Measurements from ENCODE around the gene C2orf68.
"Not testable (repeated sequence)": the region's sequence is repeated elsewhere in the genome, so short reads cannot be mapped to it uniquely, and the experiment has no call there.

Gene C2orf68

GRCh38 chr2:85598594-85599340, 13.1 kb downstream of the C2orf68 start:
- no peak for DNase-seq

DNA sequence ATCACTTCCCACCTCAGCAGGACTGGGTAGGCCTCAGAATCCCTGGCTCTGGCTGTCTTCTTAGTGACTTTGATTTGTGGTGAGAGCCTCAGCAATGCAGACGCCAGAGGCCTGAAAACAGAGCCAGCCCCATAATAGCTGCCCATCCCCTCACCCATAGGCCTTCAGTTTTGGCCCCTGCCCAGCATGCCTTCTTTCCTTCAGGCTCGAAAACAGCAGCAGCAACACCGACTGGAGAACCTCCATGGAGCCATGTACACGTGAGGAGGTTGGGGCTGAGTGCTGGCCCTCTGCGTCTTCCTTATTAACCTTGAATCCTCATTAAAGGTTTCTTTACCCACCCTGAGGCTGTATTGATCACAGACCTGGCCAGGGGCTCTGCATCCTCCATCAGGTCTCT, 14.6 kb downstream of the C2orf68 start:
- DNase-seq: no peak

- no peak for DNase-seq
These were observed 15.3 kb downstream of the C2orf68 start for GRCh38 chr2:85596486-85597143.

- DNase-seq: no peak
These were observed 15.9 kb downstream of the C2orf68 start for GRCh38 chr2:85596026-85596333.

GRCh38 chr2:85595301-85596025, 16.4 kb downstream of the C2orf68 start, which contains the start of gene RNF181:
Gene RNF181, plus strand, starts transcription at chr2:85595745. Its CDS starts 19 bp downstream, at chr2:85595764.
- DNase-seq: peak; percentile 93

- no peak for DNase-seq
These were observed 17.1 kb downstream of the C2orf68 start for GRCh38 chr2:85594715-85595300.

- no peak for DNase-seq
These were observed 18.8 kb downstream of the C2orf68 start for GRCh38 chr2:85593023-85593422.

DNA sequence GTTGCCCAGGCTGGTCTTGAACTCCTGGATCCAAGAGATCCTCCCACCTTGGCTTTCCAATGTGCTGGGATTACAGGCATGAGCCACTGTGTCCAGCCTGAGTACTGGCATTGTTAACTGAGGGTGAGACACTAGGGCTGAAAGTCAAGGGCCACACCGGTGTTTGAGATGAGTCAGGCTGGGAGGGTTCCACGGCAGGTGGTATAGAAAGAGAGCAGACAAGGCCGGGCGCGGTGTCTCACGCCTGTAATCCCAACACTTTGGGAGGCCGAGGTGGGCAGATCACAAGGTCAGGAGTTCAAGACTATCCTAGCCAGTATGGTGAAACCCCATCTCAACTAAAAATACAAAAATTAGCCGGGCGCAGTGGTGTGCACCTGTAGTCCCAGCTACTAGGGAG, 19.6 kb downstream of the C2orf68 start:
- not testable (repeated sequence) for DNase-seq

- no peak for DNase-seq
These were observed 20.3 kb downstream of the C2orf68 start for GRCh38 chr2:85591563-85591962.

DNA sequence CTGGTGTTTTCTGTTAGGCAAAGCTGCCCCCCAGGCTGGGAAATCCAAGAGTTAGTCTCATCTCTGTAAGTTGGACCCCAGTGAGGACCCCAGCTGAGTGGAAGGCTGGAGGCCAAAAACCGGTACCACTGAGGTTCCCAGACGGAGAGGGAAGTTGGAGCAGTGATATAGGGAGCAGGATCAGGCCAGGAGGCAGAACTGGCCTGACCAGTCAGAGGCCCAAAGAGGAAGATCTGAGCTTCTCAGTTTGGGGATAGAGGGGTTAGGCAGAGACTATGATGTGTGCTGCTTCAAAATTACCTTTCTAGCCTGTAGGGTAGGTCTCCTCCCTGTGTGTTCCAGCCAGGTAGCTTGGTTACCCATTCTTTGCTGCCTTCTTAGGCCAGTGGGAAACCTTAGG, 20.9 kb downstream of the C2orf68 start:
- no peak for DNase-seq

DNA sequence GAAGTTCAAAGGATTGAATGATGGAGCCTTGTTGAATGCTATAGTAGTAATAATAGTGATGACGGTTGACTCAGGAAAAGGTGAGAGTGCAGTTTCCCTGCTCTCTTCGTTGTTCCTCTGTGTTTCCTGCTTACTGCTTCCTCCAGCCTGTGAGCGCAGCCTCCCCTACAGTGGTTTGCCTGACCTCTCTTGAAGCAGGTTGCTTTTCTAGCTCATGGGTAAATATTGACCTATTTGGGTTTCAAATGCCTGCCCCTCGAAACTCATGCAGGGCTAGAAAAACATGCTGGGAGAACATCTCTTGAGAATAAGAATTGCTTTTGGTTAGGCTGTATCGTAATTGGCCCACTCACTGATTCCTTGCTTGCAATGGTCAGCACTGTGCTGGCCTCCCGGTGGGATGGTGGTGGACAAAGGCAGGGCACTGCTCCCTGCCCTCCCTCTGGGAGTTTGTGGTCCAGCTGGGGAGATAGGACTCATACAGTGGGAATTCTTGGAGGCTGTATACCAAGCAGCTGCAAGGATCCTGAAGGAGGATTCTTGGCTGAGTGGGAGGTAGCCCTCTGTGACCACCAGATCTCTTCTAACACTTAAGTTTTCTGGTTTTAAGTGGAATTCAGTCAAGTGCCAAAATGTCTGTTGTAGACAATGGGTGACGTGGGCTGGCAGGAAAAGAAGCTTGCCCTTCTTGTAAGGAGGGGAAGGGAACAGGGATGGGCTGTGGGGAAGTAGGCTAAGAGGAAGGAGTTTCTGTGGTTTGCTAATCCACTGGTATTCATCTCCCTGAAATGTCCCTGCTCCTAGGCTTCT, 21.7 kb downstream of the C2orf68 start:
- no peak for DNase-seq

GRCh38 chr2:85589181-85589580, 22.7 kb downstream of the C2orf68 start:
- DNase-seq: no peak

GRCh38 chr2:85588645-85589044, 23.2 kb downstream of the C2orf68 start:
- DNase-seq: no peak

GRCh38 chr2:85588236-85588635, 23.6 kb downstream of the C2orf68 start:
- DNase-seq: no peak

GRCh38 chr2:85585781-85586105, 26.1 kb downstream of the C2orf68 start:
- DNase-seq: no peak

DNA sequence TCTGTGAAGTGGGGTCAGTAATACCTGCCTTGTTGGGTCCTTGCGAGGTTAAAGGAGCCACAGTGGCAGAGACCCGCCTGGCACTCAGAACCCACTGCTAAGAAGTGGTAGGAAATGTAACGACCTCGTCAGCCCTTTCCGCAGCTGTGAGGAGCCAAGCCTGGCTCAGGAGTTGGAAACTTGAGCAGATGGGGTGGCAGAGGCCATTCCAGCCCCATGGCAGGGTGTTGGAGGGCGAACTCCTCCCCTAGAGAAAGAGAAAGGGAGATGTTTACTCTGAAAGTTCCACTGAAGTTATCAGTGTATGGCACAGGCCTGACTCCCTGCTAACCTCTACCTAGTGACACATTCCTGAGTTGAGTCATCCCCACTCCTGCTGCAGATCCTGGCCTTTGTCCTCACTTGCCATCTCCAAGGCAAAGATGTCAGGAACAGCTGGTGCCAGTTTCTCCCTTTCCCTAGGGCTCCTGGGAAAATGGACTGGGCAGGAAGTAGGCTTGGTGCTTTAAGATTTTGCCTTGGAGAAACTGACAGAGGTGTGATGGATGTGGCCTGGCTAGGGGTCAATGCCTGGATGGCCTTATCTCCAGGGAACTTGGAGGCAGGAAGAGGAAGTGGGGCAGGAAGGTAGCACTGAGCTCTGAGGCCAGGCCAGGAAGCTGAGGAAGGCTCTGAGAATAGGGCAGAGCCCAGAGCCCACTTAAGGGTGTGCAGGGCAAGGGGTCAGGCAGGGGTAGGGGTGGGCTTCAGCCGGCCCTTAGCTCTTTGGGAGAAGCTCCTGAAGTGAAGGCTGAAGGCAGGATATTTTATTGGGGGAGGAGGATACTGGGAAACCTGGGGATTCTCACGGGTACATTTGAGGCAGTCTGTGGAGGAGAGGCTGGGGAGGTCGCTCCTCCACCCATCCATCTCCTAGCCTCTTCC, 26.7 kb downstream of the C2orf68 start:
- no peak for DNase-seq

- no peak for DNase-seq
These were observed 27.5 kb downstream of the C2orf68 start, which contains the start of gene VAMP5 for GRCh38 chr2:85584354-85584856. Gene VAMP5, plus strand, starts transcription at chr2:85584431. Its CDS starts 60 bp downstream, at chr2:85584491.

- no peak for DNase-seq
These were observed 28.1 kb downstream of the C2orf68 start for GRCh38 chr2:85583667-85584353.

DNA sequence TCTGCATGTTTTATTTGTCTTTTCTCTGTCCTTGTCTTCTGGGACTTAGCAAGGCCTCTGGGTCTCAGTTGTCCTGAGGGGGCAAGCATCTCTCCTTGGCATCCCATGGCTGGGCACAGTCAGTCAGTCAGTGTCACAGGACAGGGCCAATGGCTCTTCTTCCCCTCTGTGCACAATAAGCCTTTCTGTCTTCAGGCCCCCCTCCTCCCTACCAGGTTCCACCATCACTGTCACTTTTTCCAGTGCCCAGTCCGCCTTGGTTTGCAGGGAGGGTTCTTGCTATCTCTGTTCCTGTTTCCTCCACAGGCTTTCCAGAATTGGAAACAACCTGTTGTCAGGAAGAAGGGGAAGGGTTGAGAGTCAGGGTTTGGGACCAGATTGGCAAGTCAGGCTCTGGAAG, 29.4 kb downstream of the C2orf68 start:
- no peak for DNase-seq

DNA sequence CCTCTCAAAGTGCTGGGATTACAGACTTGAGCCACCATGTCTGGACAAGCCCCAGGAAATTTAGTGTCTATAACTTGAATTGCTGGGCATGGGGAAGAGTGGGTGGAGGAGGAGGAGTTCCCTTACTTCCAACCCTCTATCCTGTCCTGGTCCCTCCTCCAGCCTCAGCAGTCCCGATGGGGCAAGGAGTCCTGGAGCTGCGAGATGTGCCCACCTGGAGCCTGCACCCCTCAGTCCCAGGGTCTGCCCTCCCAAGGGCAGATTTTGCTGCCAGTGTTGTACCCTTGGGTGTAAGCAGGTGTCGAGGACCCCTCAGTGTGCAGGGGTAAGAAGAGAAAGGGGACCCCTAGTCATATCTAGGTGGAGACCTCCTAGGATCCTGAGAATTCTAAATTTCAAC, 31.7 kb downstream of the C2orf68 start:
- DNase-seq: no peak

Measured in NCI-H1436 (cell line).